Fibroblast of mammary gland (primary cell): ENCODE measurements around the gene ELFN2.

Experiments used
- DNase-seq: peaks from one replicate; pipeline ENCODE4 v3.0.0-alpha.2; 2010; ENCODE audit warnings: low read depth
- H3K4me3 ChIP-seq: 2 replicates; pipeline ENCODE4 v1.5.1; 2011; ENCODE audit warnings: low read depth, mild to moderate bottlenecking, low read length, moderate library complexity; ENCODE audit not compliant: control insufficient read depth
- CTCF ChIP-seq: conservative IDR thresholded peaks from 2 replicates; pipeline ENCODE4 v1.5.1; 2011; ENCODE audit warnings: low read depth, low read length, inconsistent platforms; ENCODE audit not compliant: control insufficient read depth, insufficient read depth

Gene ELFN2

GRCh38 chr22:37396488-37397084 lies 30.7 kb downstream of the ELFN2 start:
- DNase-seq: no peak
- H3K4me3 ChIP-seq: no peak overlapping the region
- no peak for TF ChIP-seq CTCF

DNA sequence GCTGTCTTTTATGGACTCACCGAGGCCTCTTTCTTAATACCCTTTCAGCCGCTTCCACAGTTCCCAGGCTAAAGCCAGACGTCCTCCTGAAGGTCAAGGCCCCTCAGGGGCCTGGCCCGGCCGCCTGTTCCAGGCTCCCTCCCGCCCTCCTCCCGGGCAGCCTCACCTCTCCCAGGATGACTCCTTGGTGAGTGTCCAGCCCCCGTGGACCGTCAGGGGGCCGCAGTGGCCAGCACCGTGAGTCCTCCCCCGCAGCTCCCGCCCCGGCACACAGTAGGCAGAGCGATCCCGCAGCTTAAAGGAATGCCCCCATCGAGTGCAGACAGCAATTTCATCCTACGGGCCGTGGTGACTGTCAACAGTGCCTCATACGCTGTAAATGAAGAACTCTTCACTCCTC lies 32.9 kb downstream of the ELFN2 start:
- H3K4me3 ChIP-seq: no peak overlapping the region
- TF ChIP-seq CTCF: no peak
- no peak for DNase-seq

GRCh38 chr22:37393746-37394145 lies 33.5 kb downstream of the ELFN2 start:
- no peak for DNase-seq
- H3K4me3 ChIP-seq: no peak overlapping the region
- no peak for TF ChIP-seq CTCF

DNA sequence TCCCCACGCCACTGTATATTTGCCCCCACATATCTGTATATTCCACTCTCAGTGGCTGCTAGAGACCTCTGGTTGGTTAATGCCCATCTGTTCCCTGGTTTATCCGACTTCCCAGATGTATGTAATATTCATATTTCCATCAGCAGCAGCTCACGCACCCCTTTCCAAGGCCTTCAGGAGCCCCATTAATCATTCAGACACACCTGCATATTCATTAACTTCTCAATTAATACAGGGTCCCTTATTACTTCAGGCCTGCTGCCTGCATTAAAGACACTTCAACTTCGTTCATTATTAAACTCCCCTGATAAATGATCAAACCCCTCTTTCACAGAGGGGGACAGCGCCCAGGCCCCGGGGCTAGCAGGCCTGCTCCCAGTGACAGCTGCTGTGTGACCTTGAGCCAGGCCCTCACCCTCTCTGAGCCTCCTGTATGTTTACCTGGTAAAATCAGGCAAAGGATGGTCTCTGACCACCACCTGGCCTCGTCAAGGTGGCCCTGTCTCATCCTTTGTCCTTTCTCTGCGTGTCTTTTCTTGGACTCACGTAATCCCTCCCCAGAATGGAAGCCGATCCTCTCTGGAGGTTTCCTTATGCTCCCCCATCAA lies 34.5 kb downstream of the ELFN2 start:
- no peak for TF ChIP-seq CTCF
- DNase-seq: no peak
- H3K4me3 ChIP-seq: no peak overlapping the region

DNA sequence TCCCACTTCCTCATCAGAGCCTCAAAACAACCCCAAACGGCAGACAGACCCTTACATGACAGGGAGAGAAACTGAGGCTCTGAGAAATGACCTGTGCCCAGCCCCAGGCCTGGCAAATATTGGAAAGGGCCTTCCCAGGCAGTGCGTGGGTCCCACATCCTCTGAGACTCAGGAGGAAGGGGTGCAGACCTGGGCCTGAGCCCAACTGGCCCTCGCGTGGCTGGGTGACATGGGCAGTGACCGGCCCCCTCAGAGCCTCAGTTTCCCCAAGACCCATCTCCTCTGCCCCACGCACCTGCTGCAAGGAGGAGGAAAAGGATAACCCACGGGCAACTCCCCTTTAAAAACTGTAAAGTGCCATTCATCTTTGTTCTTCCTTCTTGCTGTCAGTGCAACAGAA lies 35.6 kb downstream of the ELFN2 start:
- TF ChIP-seq CTCF: no peak
- DNase-seq: no peak
- no peak overlapping the region for H3K4me3 ChIP-seq

GRCh38 chr22:37390075-37390474 lies 37.2 kb downstream of the ELFN2 start:
- no peak overlapping the region for H3K4me3 ChIP-seq
- DNase-seq: no peak
- no peak for TF ChIP-seq CTCF

DNA sequence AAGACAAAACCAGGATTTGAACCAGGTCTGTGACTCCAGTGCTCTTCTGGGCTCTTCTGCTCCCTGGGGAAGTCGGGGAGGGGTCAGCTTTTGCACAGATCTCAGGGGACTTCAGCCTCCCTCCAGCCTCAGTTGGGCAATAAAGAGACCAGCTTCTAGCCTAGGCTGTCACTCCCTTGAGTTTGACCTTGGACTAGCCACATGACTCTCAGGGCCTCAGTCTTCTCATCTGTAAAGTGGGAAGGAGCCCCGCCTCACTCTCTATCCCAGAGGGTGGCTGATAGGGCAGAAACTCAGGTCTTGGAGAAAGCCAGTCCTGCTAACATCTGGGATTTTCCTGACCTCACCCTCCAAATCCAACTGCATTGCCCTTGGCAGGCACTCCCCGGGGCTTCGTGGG lies 38.7 kb downstream of the ELFN2 start:
- no peak for TF ChIP-seq CTCF
- no peak for DNase-seq
- no peak overlapping the region for H3K4me3 ChIP-seq
